Measurements from ENCODE around the gene ZC3HAV1L.
"Not testable (repeated sequence)": the region's sequence is repeated elsewhere in the genome, so short reads cannot be mapped to it uniquely, and the experiment has no call there.

ZC3HAV1L gene

GRCh38 chr7:138978541-138979184, 57.2 kb downstream of the ZC3HAV1L start:
- H2AFZ ChIP-seq (ENCODE audit: low read depth, low read length): no peak overlapping the region
- no peaks in the 10 kb centered on the region for H4K20me1 ChIP-seq (ENCODE audit: insufficient read depth, low read length)
- no peak overlapping the region for H3K4me2 ChIP-seq (ENCODE audit: insufficient read depth, low read length)
- peaks cover 16% of the 10 kb centered on the region for H3K27me3 ChIP-seq (ENCODE audit: insufficient read depth, low read length, poor library complexity)
- no peaks in the 10 kb centered on the region for H3K36me3 ChIP-seq (ENCODE audit: insufficient read depth, low read length)
- DNase-seq: no peak
- H3K4me1 ChIP-seq (ENCODE audit: insufficient read depth, low read length): peaks cover 18% of the 10 kb centered on the region
- H3K79me2 ChIP-seq (ENCODE audit: insufficient read depth, low read length): no peaks in the 10 kb centered on the region
- no peak overlapping the region for H3K27ac ChIP-seq (ENCODE audit: low read length)
- no peak overlapping the region for H3K9ac ChIP-seq (ENCODE audit: low read depth, low read length)
- no peak overlapping the region for H3K4me3 ChIP-seq (ENCODE audit: low read depth in 1 of 2, low read length in 2 of 2)
- no peaks in the 10 kb centered on the region for H3K9me3 ChIP-seq (ENCODE audit: insufficient read depth, low read length, severe bottlenecking)
- ATAC-seq (ENCODE audit: insufficient read depth, low read depth): no peak
- TF ChIP-seq CTCF (IDR thresholded peaks at IDR 0.05; ENCODE audit: borderline replicate concordance, extremely low read depth, low read length, poor library complexity, severe bottlenecking): no peak
- TF ChIP-seq EZH2 (IDR thresholded peaks at IDR 0.05; ENCODE audit: borderline replicate concordance, low read depth, low read length, severe bottlenecking): no peak

DNA sequence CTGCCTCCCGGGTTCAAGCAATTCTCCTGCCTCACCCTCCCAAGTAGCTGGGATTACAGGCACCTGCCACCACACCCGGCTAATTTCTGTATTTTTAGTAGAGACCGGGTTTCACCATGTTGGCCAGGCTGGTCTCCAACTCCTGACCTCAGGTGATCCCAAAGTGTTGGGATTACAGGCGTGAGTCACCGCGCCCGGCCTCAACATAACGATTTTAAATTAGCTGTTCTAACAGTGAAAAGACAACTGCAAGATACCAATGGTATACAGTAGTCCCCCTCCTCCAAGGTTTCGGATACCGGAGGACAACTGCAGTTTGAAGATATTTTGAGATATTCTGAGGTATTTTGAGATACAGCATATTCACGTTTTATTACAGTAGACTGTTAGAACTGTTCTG, 59.7 kb downstream of the ZC3HAV1L start:
- H3K27me3 ChIP-seq (ENCODE audit: insufficient read depth, low read length, poor library complexity): peaks cover 12% of the 10 kb centered on the region
- not testable (repeated sequence) for H3K9ac ChIP-seq (ENCODE audit: low read depth, low read length); H3K79me2 ChIP-seq (ENCODE audit: insufficient read depth, low read length); H3K27ac ChIP-seq (ENCODE audit: low read length); H3K36me3 ChIP-seq (ENCODE audit: insufficient read depth, low read length); DNase-seq; ATAC-seq (ENCODE audit: insufficient read depth, low read depth); H3K4me3 ChIP-seq (ENCODE audit: low read depth in 1 of 2, low read length in 2 of 2); H4K20me1 ChIP-seq (ENCODE audit: insufficient read depth, low read length); H3K9me3 ChIP-seq (ENCODE audit: insufficient read depth, low read length, severe bottlenecking); H2AFZ ChIP-seq (ENCODE audit: low read depth, low read length); H3K4me2 ChIP-seq (ENCODE audit: insufficient read depth, low read length)
- peaks cover 13% of the 10 kb centered on the region for H3K4me1 ChIP-seq (ENCODE audit: insufficient read depth, low read length)
